GM18873 (cell line): ENCODE measurements around the gene HLA-DQA2.
"Not testable (repeated sequence)": the region's sequence is repeated elsewhere in the genome, so short reads cannot be mapped to it uniquely, and the experiment has no call there.

Source experiments
- ATAC-seq: cut with Tn5 transposase; IDR thresholded peaks from one replicate; pipeline ENCODE4 v1.9.1; 2021; ENCODE audit warnings: mild to moderate bottlenecking, moderate library complexity, moderate number of reproducible peaks; ENCODE audit not compliant: unreplicated experiment, low FRiP score

The HLA-DQA2 gene

GRCh38 chr6:32741031-32741960 lies at the start of gene HLA-DQA2:
HLA-DQA2 (plus strand) TSS chr6:32741391; CDS start chr6:32741444, 53 bp downstream.
- no peak for ATAC-seq

- no peak for ATAC-seq
These were observed 49.2 kb upstream of the HLA-DQA2 start for GRCh38 chr6:32692019-32692418.

GRCh38 chr6:32697031-32697430 lies 44.2 kb upstream of the HLA-DQA2 start:
- no peak for ATAC-seq

DNA sequence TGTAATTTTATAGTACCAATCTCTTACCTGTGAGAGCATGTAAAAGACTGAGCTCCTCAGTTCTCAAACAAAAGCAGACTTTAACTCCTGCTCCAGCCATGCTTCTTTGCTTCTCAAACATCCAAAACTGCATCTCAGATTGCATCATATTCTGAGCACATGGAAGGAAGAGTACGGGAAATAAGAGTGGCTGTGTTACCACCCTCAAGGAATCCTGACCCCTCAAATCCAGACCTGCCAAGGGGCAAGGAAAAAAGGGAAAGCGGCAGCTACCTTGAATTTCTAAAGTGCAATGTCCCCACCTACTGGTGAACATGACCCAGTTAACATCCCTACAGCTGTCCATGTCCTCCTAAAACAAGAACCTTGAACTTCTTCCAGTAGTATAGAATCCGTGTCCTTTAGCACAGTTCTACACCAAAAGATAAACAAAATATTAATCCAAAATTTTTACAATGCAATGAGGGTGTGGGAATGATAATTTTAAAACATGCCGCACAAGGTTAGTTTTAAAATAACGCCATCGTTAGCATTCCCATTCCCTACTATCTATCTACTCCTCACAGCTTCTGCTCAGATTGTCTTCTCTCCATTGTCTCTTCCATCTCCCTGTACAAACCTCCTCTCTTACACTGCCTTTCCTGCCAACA lies 40.7 kb upstream of the HLA-DQA2 start:
- ATAC-seq: no peak

- ATAC-seq: no peak
These were observed 37.8 kb upstream of the HLA-DQA2 start for GRCh38 chr6:32703347-32703746.

DNA sequence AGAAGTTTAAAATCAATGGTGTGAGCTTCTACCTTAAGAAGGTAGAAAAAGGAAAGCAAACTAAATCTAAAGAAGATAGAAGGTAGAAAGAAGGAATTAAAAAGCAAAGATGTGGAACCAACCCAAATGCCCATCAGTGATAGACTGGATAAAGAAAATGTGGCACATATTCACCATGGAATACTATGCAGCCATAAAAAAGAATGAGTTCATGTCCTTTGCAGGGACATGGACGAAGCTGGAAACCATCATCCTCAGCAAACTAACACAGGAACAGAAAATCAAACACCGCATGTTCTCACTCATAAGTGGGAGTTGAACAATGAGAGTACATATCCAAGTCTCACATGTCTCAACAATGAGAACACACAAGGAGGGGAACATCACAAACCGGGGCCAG lies 36.0 kb upstream of the HLA-DQA2 start:
- not testable (repeated sequence) for ATAC-seq

GRCh38 chr6:32709625-32710024 lies 31.6 kb upstream of the HLA-DQA2 start:
- no peak for ATAC-seq

- no peak for ATAC-seq
These were observed 27.9 kb upstream of the HLA-DQA2 start for GRCh38 chr6:32713241-32713640.

- ATAC-seq: no peak
These were observed 24.8 kb upstream of the HLA-DQA2 start for GRCh38 chr6:32716396-32716795.

- ATAC-seq: no peak
These were observed 22.3 kb upstream of the HLA-DQA2 start for GRCh38 chr6:32718879-32719278.

DNA sequence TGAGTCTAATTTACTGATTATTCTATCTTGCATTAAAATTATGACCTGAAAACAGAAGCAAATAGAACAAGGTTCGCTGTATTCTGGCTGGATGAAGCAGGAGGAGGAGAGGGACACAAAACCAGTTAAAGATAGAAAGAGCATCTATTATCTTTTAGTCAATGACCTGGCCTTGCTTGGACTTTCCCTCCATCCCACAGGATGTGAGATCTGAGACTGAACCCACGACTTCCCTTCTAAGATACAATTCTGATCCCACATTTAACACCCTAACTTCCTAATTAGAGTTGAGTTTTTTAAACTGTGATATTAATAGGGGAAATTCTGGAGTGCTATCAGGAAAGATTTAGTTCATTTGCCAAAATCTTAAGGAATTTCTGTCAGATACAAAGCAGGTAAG lies 3.1 kb upstream of the HLA-DQA2 start:
- ATAC-seq: no peak

GRCh38 chr6:32742374-32742773 lies 1.2 kb downstream of the HLA-DQA2 start:
- no peak for ATAC-seq

- no peak for ATAC-seq
These were observed 3.6 kb downstream of the HLA-DQA2 start for GRCh38 chr6:32744776-32745175.

GRCh38 chr6:32745649-32746048 lies 4.5 kb downstream of the HLA-DQA2 start:
- ATAC-seq: not testable (repeated sequence)

DNA sequence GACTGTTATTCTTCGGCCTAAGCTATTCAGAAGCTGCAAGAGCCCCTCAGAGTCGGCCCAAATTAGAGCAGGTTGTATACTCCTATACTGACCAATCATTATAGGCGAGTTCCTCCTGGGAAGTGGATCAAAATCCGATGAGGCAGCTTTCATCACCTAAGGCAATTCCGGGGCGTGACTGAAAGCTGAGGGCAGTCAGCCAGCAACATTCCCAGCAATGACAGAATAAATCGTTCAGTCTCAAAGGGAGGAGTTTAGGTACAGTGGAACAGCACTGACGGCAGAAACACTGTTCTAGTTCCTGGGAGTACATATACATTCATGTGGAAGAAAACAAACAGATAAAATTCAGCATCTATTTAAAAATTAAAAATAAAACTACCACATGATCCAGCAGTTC lies 11.4 kb downstream of the HLA-DQA2 start:
- no peak for ATAC-seq

- no peak for ATAC-seq
These were observed 18.5 kb downstream of the HLA-DQA2 start for GRCh38 chr6:32759669-32760068.

- no peak for ATAC-seq
These were observed 19.9 kb downstream of the HLA-DQA2 start for GRCh38 chr6:32761072-32761471.

- ATAC-seq: no peak
These were observed 20.4 kb downstream of the HLA-DQA2 start for GRCh38 chr6:32761548-32761947.

DNA sequence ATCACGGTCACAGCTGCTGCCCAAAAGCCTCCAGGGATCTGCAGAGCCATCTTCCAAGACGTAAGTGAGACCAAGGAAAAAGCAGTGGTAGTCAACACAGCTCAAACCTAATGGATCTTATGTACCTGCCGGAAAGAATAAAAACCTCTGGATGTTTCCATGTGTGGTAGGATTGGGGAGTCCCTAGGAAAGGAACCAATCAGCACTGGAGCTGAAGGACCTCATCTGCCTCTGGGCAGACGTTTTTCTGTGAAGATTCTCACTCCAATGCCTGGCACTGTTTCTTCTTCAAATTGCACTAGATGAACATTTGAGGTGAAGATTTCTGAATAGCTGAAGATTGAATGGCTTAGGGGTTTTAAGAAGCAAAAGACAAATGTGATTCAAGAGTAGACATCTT lies 22.2 kb downstream of the HLA-DQA2 start, which contains the start of gene HLA-DQB2:
Gene HLA-DQB2 (minus strand): TSS at position 112 of the 400 bp plus-strand sequence. CDS start 62 bp downstream, at position 50.
- ATAC-seq: no peak

DNA sequence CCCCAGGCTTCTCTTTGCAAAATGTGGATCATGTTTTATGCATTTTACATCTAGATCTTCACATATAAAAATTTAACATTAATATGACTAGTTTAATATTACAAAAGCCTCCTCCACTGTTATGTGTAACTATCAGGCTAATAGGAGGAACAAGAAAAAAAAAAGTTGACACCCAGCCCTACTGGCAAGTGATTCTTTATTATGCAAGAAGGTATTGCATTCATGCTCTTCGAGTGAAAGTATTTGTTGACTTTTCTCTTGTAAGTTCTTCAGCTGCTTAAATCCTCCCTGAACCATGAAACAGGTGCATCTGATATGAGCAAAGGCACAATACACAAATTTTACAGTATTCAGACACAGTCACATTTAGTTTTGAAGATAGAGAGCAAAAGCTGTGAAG lies 22.9 kb downstream of the HLA-DQA2 start:
- no peak for ATAC-seq

DNA sequence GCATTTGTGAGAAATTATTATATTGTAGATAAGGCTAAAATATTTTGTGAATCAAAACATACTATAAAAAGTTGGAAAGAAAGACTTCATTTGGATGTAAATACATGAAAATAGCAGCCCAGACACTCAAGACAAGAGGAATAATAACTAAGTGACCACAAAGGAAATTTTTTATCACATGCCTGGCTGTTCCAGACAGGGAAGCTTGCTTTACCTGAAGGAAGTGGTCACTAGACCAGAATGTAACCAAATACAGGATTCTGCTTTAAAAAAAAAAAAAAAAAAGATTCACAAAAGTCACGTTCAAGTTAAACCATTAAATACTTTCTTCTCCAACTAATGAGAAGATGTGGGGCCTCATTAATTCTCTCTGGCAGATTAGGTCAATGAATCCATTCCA lies 31.5 kb downstream of the HLA-DQA2 start:
- ATAC-seq: no peak

DNA sequence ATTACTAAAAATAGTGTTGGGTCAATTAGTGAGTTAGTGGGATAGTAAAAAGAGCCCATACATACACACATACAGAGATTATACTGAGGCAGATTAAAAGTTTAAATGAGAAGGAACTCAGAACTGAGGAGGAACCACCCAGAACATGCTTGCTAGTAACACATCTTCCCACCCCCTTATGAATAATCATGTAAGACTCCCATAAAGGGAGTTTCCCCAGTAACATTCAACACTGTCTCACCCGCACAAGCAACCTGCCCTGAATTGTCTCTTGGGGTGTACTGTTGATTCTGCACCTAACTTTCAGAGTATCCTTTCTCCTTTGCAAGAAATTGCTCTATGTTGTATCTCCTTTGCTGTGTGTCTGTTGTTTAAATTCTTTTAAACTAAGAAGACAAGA lies 33.2 kb downstream of the HLA-DQA2 start:
- no peak for ATAC-seq
